Panc1 (cell line): Measurements from ENCODE around the gene SNX33. TPM values are rescaled to one million over a fixed set of nuclear protein-coding genes. Genes with fewer than 3 reads are reported as not detected.
"Not testable (repeated sequence)": the region's sequence is repeated elsewhere in the genome, so short reads cannot be mapped to it uniquely, and the experiment has no call there.

Experiments used
- ATAC-seq: fragments of 200-7000 bp; cut with Tn5 transposase; 2 replicates; pipeline ENCODE4 v1.9.1; 2020; ENCODE audit warnings: mild to moderate bottlenecking, moderate library complexity
- BruUV-seq: library from RNA; stranded (reverse); fragments of 400-500 nt; replicated peaks from 2 replicates; lab custom pipeline; 2021; lab: Mats Ljungman, UMichigan
- CTCF ChIA-PET: fragments of 300-600 bp; sonication (Branson Sonifier 250); formaldehyde crosslinking; loops from one replicate; lab custom pipeline; 2022; ENCODE audit warnings: antibody characterized with exemption; lab: Charles Lee
- POLR2A ChIA-PET: fragments of 300-600 bp; sonication (Branson Sonifier 250); formaldehyde crosslinking; loops from one replicate; lab custom pipeline; 2022; ENCODE audit warnings: antibody characterized with exemption; lab: Charles Lee
- DNase-seq: peaks from one replicate; pipeline ENCODE4 v3.0.0-alpha.2; 2010; ENCODE audit warnings: low read depth, low spot score
- H3K27ac ChIP-seq: 2 replicates; pipeline ENCODE4 v1.5.1; 2011; ENCODE audit warnings: mild to moderate bottlenecking, low read length, inconsistent platforms
- H3K27me3 ChIP-seq: fragments of 200-500 bp; sonication (Bioruptor generic); 2 replicates; pipeline ENCODE4 v1.6.0; 2014; ENCODE audit warnings: low read length, inconsistent platforms; ENCODE audit not compliant: control insufficient read depth, insufficient read depth
- H3K36me3 ChIP-seq: fragments of 200-500 bp; sonication (Bioruptor generic); 2 replicates; pipeline ENCODE4 v1.5.1; 2014; ENCODE audit warnings: inconsistent platforms, mild to moderate bottlenecking, low read length, moderate library complexity; ENCODE audit not compliant: control insufficient read depth, insufficient read depth
- H3K4me1 ChIP-seq: 2 replicates; pipeline ENCODE4 v1.5.1; 2011; ENCODE audit warnings: inconsistent platforms, mild to moderate bottlenecking, low read length, moderate library complexity; ENCODE audit not compliant: control insufficient read depth, insufficient read depth
- H3K4me3 ChIP-seq, 2 experiments: 2 replicates each; pipeline ENCODE4 v1.5.1; 2011 to 2012; ENCODE audit warnings: low read depth in 2 of 2, low read length in 2 of 2, mild to moderate bottlenecking in 2 of 2, inconsistent platforms in 1 of 2, moderate library complexity in 1 of 2
- H3K9me3 ChIP-seq: fragments of 200-500 bp; sonication (Bioruptor generic); 2 replicates; pipeline ENCODE4 v1.5.1; 2014; ENCODE audit warnings: low read depth, mild to moderate bottlenecking, inconsistent platforms, low read length, moderate library complexity; ENCODE audit not compliant: control insufficient read depth, insufficient read depth
- CTCF ChIP-seq: fragments of 450-650 bp; IDR thresholded peaks from 2 replicates; pipeline ENCODE4 v1.5.1; 2017; ENCODE audit warnings: mild to moderate bottlenecking
- POLR2AphosphoS5 ChIP-seq: IDR thresholded peaks from 2 replicates; pipeline ENCODE4 v1.6.1; 2012; ENCODE audit warnings: mild to moderate bottlenecking, low read depth, low read length, moderate library complexity
- REST ChIP-seq, 2 experiments: IDR thresholded peaks; 2 replicates each; pipeline ENCODE4 v1.6.1; 2011 to 2012; ENCODE audit warnings: low read depth in 2 of 2, control low read depth in 1 of 2, low read length in 1 of 2, mild to moderate bottlenecking in 1 of 2, moderate library complexity in 1 of 2; ENCODE audit not compliant: insufficient read depth in 1 of 2
- SIN3A ChIP-seq: IDR thresholded peaks from 2 replicates; pipeline ENCODE4 v1.6.1; 2012; ENCODE audit warnings: low read depth, mild to moderate bottlenecking, low read length, moderate library complexity, borderline replicate concordance; ENCODE audit not compliant: insufficient read depth
- TCF7L2 ChIP-seq: IDR thresholded peaks from 2 replicates; pipeline ENCODE4 v1.6.1; 2011; ENCODE audit warnings: mild to moderate bottlenecking, low read depth, low read length, inconsistent platforms
- in situ Hi-C: cut with HindIII; loops from 2 replicates; pipeline ENCODE4 v1.10.0; 2016; ENCODE audit warnings: low sequenced_read_pairs, low pct_unique_long_range_greater_than_20kb
- intact Hi-C: fragments of 100-400 bp; cut with micrococcal nuclease; formaldehyde crosslinking; loops from one replicate; pipeline ENCODE4 v1.10.0; 2022; ENCODE audit not compliant: unreplicated experiment
- total RNA-seq: library from RNA; stranded (reverse); gene quantifications from one replicate; pipeline ENCODE4 v1.2.1, GENCODE V29; 2021; ENCODE audit not compliant: unreplicated experiment

The SNX33 gene
- total RNA-seq, 1 experiment from 2014 or later, result 17.0 TPM

- H3K36me3 ChIP-seq, DNase-seq, CTCF ChIA-PET, H3K27me3 ChIP-seq, H3K4me1 ChIP-seq, H3K9me3 ChIP-seq, H3K4me3 ChIP-seq, POLR2A ChIA-PET, in situ Hi-C loops, BruUV-seq, intact Hi-C loops, H3K27ac ChIP-seq: not testable (repeated sequence)
- ATAC-seq, result peak; percentile 27; the same call in 1 of the 2 replicates
Measured at GRCh38 chr15:75703440-75704262, 55.9 kb downstream of the SNX33 start.

GRCh38 chr15:75704263-75704615 is 56.5 kb downstream of the SNX33 start:
- TF ChIP-seq SIN3A, result no peak
- TF ChIP-seq TCF7L2, result no peak
- TF ChIP-seq CTCF, result no peak
- no peak for TF ChIP-seq REST (IDR thresholded peaks at IDR 0.05; ENCODE audit: insufficient read depth in 1 of 2, low read depth in 2 of 2, low read length in 1 of 2)
- no peak for TF ChIP-seq POLR2AphosphoS5
- no peak overlapping the region for H3K27ac ChIP-seq
- CTCF ChIA-PET, result no interaction called here
- no peaks in the 10 kb centered on the region for H3K27me3 ChIP-seq
- no peaks in the 10 kb centered on the region for H3K36me3 ChIP-seq
- intact Hi-C loops (no loop called here), in situ Hi-C loops (no loop called here)
- DNase-seq, result no peak
- H3K9me3 ChIP-seq, result no peaks in the 10 kb centered on the region
- H3K4me1 ChIP-seq, result no peaks in the 10 kb centered on the region; the same call in 1 of the 2 replicates
- POLR2A ChIA-PET, result no interaction called here
- no peak for ATAC-seq
- H3K4me3 ChIP-seq, result no peak overlapping the region
- no TSS peak for BruUV-seq

GRCh38 chr15:75704618-75705017 is 56.9 kb downstream of the SNX33 start:
- no peak overlapping the region for H3K27ac ChIP-seq
- CTCF ChIA-PET, result no interaction called here
- POLR2A ChIA-PET, result no interaction called here
- intact Hi-C loops, result no loop called here
- no peaks in the 10 kb centered on the region for H3K36me3 ChIP-seq
- H3K4me1 ChIP-seq, result no peaks in the 10 kb centered on the region; the same call in 1 of the 2 replicates
- BruUV-seq, result no TSS peak
- no peak for ATAC-seq
- TF ChIP-seq POLR2AphosphoS5, result no peak
- TF ChIP-seq TCF7L2, result no peak
- no peak for TF ChIP-seq REST (IDR thresholded peaks at IDR 0.05; ENCODE audit: insufficient read depth in 1 of 2, low read depth in 2 of 2, low read length in 1 of 2)
- no peak for TF ChIP-seq SIN3A
- H3K9me3 ChIP-seq, result no peaks in the 10 kb centered on the region
- in situ Hi-C loops, result no loop called here
- no peak for DNase-seq
- no peak overlapping the region for H3K4me3 ChIP-seq
- no peaks in the 10 kb centered on the region for H3K27me3 ChIP-seq

GRCh38 chr15:75705375-75705774 is 57.7 kb downstream of the SNX33 start:
- intact Hi-C loops, DNase-seq, H3K4me1 ChIP-seq, CTCF ChIA-PET, H3K27ac ChIP-seq, H3K4me3 ChIP-seq, in situ Hi-C loops, H3K27me3 ChIP-seq, BruUV-seq, H3K9me3 ChIP-seq, ATAC-seq, H3K36me3 ChIP-seq: not testable (repeated sequence)
- POLR2A ChIA-PET, result interaction anchor here (0.6 kb wide), 1 partner anchor 78 kb away, joined by 3 read pairs; no protein-coding TSS in a partner anchor
